Stimulated activated CD4-positive, alpha-beta T cell treated with anti-CD3 and anti-CD28 coated beads, Interleukin-15, amount 100 ng/mL, for 48 hours (primary cell): ENCODE results near the gene DPYSL4.

Experiments
- DNase-seq, 2 donors: peaks; one replicate each; pipeline ENCODE4 v3.0.0-alpha.2; 2020; ENCODE audit warnings: low read depth in 2 of 2

DPYSL4 gene

GRCh38 chr10:132226586-132227405 lies 40.0 kb downstream of the DPYSL4 start:
- DNase-seq = no peak

GRCh38 chr10:132227851-132228390 lies 41.2 kb downstream of the DPYSL4 start:
- DNase-seq = no peak

GRCh38 chr10:132228616-132229015 lies 41.9 kb downstream of the DPYSL4 start:
- DNase-seq = no peak

- DNase-seq = no peak
Measured at GRCh38 chr10:132229096-132229495, 42.3 kb downstream of the DPYSL4 start.

GRCh38 chr10:132229834-132230556 lies 43.2 kb downstream of the DPYSL4 start:
- no peak for DNase-seq

- DNase-seq = no peak
Measured at GRCh38 chr10:132230557-132231210, 43.9 kb downstream of the DPYSL4 start.

- DNase-seq = no peak
Measured at GRCh38 chr10:132231656-132232022, 44.9 kb downstream of the DPYSL4 start.

GRCh38 chr10:132232023-132232951 lies 45.5 kb downstream of the DPYSL4 start:
- DNase-seq = peak; percentile 14 to 37

- no peak for DNase-seq
Measured at GRCh38 chr10:132232981-132233380, 46.2 kb downstream of the DPYSL4 start.

GRCh38 chr10:132233501-132234085 lies 46.8 kb downstream of the DPYSL4 start:
- no peak for DNase-seq

GRCh38 chr10:132234860-132235259 lies 48.1 kb downstream of the DPYSL4 start:
- no peak for DNase-seq

GRCh38 chr10:132236161-132236560 lies 49.4 kb downstream of the DPYSL4 start:
- no peak for DNase-seq

GRCh38 chr10:132236881-132237280 lies 50.1 kb downstream of the DPYSL4 start:
- no peak for DNase-seq

- no peak for DNase-seq
Measured at GRCh38 chr10:132237396-132237795, 50.6 kb downstream of the DPYSL4 start.

GRCh38 chr10:132237871-132238270 lies 51.1 kb downstream of the DPYSL4 start:
- DNase-seq = no peak

GRCh38 chr10:132238371-132239125 lies 51.8 kb downstream of the DPYSL4 start:
- DNase-seq = no peak

- DNase-seq = no peak
Measured at GRCh38 chr10:132239126-132240031, 52.6 kb downstream of the DPYSL4 start.

GRCh38 chr10:132240156-132240555 lies 53.4 kb downstream of the DPYSL4 start:
- no peak for DNase-seq

- no peak for DNase-seq
Measured at GRCh38 chr10:132240581-132240980, 53.8 kb downstream of the DPYSL4 start.
